Breast epithelium (tissue), 4 donors: ENCODE results near the gene SCUBE2. TPM values are rescaled to one million over a fixed set of nuclear protein-coding genes. Genes with fewer than 3 reads are reported as not detected.
A peak's percentile ranks its signal among the peaks of the same experiment; 100 is the strongest.

Source experiments
- DNase-seq, 2 donors: peaks; one replicate each; pipeline ENCODE4 v3.0.0-alpha.2; 2019; ENCODE audit warnings: low spot score in 2 of 2
- H3K27ac ChIP-seq, 2 donors: fragments of 200-600 bp; sonication (generic) in 1 of 2; one replicate each; pipeline ENCODE4 v1.5.1; 2016 to 2019; ENCODE audit warnings: mild to moderate bottlenecking in 1 of 2
- H3K27me3 ChIP-seq, 2 donors: fragments of 200-600 bp; sonication (generic) in 1 of 2; one replicate each; pipeline versions ENCODE4 v1.5.1 to v1.6.0; 2017 to 2019; ENCODE audit warnings: control low read depth in 1 of 2, mild to moderate bottlenecking in 1 of 2
- H3K36me3 ChIP-seq: fragments of 200-600 bp; one replicate; pipeline ENCODE4 v1.5.1; 2019
- H3K4me1 ChIP-seq, 2 donors: fragments of 200-600 bp; sonication (generic); one replicate each; pipeline ENCODE4 v1.5.1; 2016 to 2019; ENCODE audit warnings: control low read depth in 1 of 2
- H3K4me3 ChIP-seq, 3 donors: fragments of 200-600 bp; sonication (generic); 1 replicate in 2 of 3; 2 replicates in 1 of 3; pipeline ENCODE4 v1.5.1; 2016 to 2019; ENCODE audit warnings: mild to moderate bottlenecking in 3 of 3, moderate library complexity in 2 of 3
- H3K9me3 ChIP-seq, 2 donors: fragments of 200-600 bp; sonication (generic) in 1 of 2; one replicate each; pipeline ENCODE4 v1.5.1; 2016 to 2019; ENCODE audit warnings: control low read depth in 1 of 2
- POLR2A ChIP-seq: fragments of 450-650 bp; IDR thresholded peaks from one replicate; pipeline ENCODE4 v1.6.1; 2016; ENCODE audit warnings: antibody characterized with exemption, mild to moderate bottlenecking, moderate library complexity
- POLR2AphosphoS5 ChIP-seq, 3 donors: sonication (generic); formaldehyde crosslinking; IDR thresholded peaks; one replicate each; pipeline ENCODE4 v1.6.1; 2017; ENCODE audit warnings: antibody characterized with exemption in 3 of 3
- intact Hi-C: fragments of 100-400 bp; cut with DNase I; formaldehyde crosslinking; loops from one replicate; pipeline ENCODE4 v1.15.1; 2023; ENCODE audit warnings: low total_unique reads
- total RNA-seq, 3 donors: library from RNA; depleted of rRNA; stranded (reverse); fragments of >200 nt; gene quantifications; one replicate each; pipeline ENCODE4 v1.1.0, GENCODE V29; 2016
- TF ChIP-seq, protein P1 (sequence below), 3 donors: fragments of 450-650 bp; IDR thresholded peaks; one replicate each; pipeline ENCODE4 v1.5.1; 2016 to 2017; ENCODE audit warnings: antibody characterized with exemption in 3 of 3, mild to moderate bottlenecking in 3 of 3, moderate library complexity in 3 of 3

SCUBE2 gene
- total RNA-seq, 3 donors from 2014 or later: 35.7 to 139 (median 78.7) TPM

DNA sequence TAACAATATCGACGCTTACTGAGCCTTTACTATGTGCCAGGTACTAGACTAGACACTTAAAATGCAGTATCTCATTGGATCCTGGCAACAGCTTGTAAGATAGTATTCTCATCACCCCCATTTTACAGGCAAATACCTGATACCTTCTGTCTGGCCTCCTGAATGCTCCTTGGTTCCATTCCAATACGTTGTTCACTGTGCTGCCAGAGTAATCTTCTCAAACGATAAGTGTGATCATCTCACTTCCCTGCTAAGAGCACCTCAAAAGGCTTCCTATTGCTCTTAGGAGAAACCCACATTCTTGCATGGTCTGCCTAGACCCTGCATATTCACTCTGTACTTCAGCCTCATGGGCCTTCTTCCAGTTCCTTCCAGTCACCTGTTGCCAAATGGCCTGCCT is 86.3 kb downstream of the SCUBE2 start:
- intact Hi-C loops: loop anchor here (10.0 kb wide), 1 partner anchor 1250 kb away; no protein-coding TSS in a partner anchor
- peaks cover 0 to 13% of the 10 kb centered on the region in 2 donors for H3K27me3 ChIP-seq
- DNase-seq: no peak

GRCh38 chr11:9004183-9004926 is 87.0 kb downstream of the SCUBE2 start:
- Histone ChIP-seq H3K4me1 (no peaks in the 10 kb centered on the region), H3K9me3 (no peaks in the 10 kb centered on the region), H3K36me3 (no peaks in the 10 kb centered on the region), H3K27ac (peak overlapping the region in 1 of 2 donors; percentile 20), H3K27me3 (peaks cover 0 to 13% of the 10 kb centered on the region in 2 donors), H3K4me3 (peak overlapping the region; percentile 39 to 72 (median 56))
- DNase-seq: no peak
- intact Hi-C loops: loop anchor here (10.0 kb wide), 1 partner anchor 1250 kb away; no protein-coding TSS in a partner anchor
- TF ChIP-seq, protein P1, sequence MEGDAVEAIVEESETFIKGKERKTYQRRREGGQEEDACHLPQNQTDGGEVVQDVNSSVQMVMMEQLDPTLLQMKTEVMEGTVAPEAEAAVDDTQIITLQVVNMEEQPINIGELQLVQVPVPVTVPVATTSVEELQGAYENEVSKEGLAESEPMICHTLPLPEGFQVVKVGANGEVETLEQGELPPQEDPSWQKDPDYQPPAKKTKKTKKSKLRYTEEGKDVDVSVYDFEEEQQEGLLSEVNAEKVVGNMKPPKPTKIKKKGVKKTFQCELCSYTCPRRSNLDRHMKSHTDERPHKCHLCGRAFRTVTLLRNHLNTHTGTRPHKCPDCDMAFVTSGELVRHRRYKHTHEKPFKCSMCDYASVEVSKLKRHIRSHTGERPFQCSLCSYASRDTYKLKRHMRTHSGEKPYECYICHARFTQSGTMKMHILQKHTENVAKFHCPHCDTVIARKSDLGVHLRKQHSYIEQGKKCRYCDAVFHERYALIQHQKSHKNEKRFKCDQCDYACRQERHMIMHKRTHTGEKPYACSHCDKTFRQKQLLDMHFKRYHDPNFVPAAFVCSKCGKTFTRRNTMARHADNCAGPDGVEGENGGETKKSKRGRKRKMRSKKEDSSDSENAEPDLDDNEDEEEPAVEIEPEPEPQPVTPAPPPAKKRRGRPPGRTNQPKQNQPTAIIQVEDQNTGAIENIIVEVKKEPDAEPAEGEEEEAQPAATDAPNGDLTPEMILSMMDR (IDR thresholded peaks at IDR 0.05): no peak
- TF ChIP-seq POLR2A: no peak
- TF ChIP-seq POLR2AphosphoS5 (IDR thresholded peaks at IDR 0.05): no peak

More for the DNA sequence above, 86.3 kb downstream of the SCUBE2 start:
- Histone ChIP-seq H3K36me3 (no peaks in the 10 kb centered on the region), H3K4me3 (no peak overlapping the region), H3K9me3 (no peaks in the 10 kb centered on the region), H3K4me1 (no peaks in the 10 kb centered on the region), H3K27ac (no peak overlapping the region)
- TF ChIP-seq, protein P1 (IDR thresholded peaks at IDR 0.05): no peak
- TF ChIP-seq POLR2A: no peak
- TF ChIP-seq POLR2AphosphoS5 (IDR thresholded peaks at IDR 0.05): no peak

DNA sequence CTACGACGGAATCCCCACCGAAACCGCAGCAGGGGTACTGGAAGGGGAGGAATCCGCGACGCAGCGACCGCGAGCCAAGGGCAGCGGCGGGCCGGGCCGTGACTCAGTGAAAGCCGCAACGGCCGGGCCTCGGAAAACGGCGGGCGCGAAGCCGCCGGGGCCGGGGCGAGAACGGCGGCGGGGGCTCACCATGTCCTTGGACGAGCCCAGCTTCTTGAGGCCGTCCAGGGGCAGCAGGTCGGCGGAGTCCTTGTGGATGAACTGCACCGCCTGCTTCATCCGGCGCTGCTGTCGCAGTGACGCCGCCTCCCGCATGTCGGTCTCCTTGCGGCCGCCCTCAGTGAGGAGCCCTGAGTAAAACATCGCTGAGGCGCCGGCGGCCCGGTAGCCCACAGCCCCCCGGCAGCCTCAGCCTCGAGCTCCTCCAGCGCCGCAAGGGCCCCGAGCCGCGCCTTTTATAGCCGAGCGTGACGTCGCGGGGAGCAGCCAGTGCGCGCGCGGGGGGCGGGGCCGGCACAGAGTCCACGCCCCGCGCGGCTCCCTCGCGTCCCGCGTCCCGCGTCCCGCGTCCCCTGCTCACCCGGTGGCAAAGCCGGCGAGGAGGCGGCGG is 87.7 kb downstream of the SCUBE2 start, which contains the start of gene NRIP3:
Gene NRIP3, minus strand, starts transcription at position 429 of the 610 bp plus-strand sequence. Its CDS starts 66 bp downstream, at position 363.
- H3K27ac ChIP-seq: peak within 1 kb of the TSS in 1 of 2 donors; percentile 20
- H3K9me3 ChIP-seq: no peaks in the 10 kb centered on the region
- H3K4me1 ChIP-seq: no peaks in the 10 kb centered on the region
- peak within 1 kb of the TSS; percentile 39 to 72 (median 56) for H3K4me3 ChIP-seq
- DNase-seq: peak; percentile 55 to 76
- intact Hi-C loops: loop anchor here (10.0 kb wide), 1 partner anchor 1249 kb away; no protein-coding TSS in a partner anchor
- no peaks in the 10 kb centered on the region for H3K36me3 ChIP-seq
- H3K27me3 ChIP-seq: peaks cover 0 to 13% of the 10 kb centered on the region in 2 donors
- TF ChIP-seq POLR2AphosphoS5 (IDR thresholded peaks at IDR 0.05) (peak in 1 of 3 donors; percentile 29), POLR2A (no peak)
- TF ChIP-seq, protein P1 (IDR thresholded peaks at IDR 0.05): no peak

GRCh38 chr11:9002920-9003572 is 88.4 kb downstream of the SCUBE2 start:
- peaks cover 0 to 13% of the 10 kb centered on the region in 2 donors for H3K27me3 ChIP-seq
- TF ChIP-seq POLR2AphosphoS5 (IDR thresholded peaks at IDR 0.05) (no peak), POLR2A (no peak)
- TF ChIP-seq, protein P1 (IDR thresholded peaks at IDR 0.05): no peak
- no peaks in the 10 kb centered on the region for H3K9me3 ChIP-seq
- peak overlapping the region; percentile 39 to 72 (median 56) for H3K4me3 ChIP-seq
- DNase-seq: no peak
- H3K36me3 ChIP-seq: no peaks in the 10 kb centered on the region
- intact Hi-C loops: loop anchor here (10.0 kb wide), 1 partner anchor 1248 kb away; no protein-coding TSS in a partner anchor
- H3K27ac ChIP-seq: no peak overlapping the region
- no peaks in the 10 kb centered on the region for H3K4me1 ChIP-seq
